IMR-90 (cell line): ENCODE results near the gene CEP170. TPM values are rescaled to one million over a fixed set of nuclear protein-coding genes. Genes with fewer than 3 reads are reported as not detected.

Source experiments
- ATAC-seq: fragments of 200-7000 bp; cut with Tn5 transposase; 2 replicates; pipeline ENCODE4 v1.9.1; 2020; ENCODE audit warnings: low read depth, mild to moderate bottlenecking, moderate library complexity
- BruUV-seq: library from RNA; stranded (reverse); fragments of 400-500 nt; replicated peaks from 2 replicates; lab custom pipeline; 2021; lab: Mats Ljungman, UMichigan
- CTCF ChIA-PET: fragments of 300-600 bp; formaldehyde crosslinking; extraction: SDS; loops from one replicate; lab custom pipeline; 2021; ENCODE audit warnings: antibody characterized with exemption; lab: Yijun Ruan, JAX
- POLR2A ChIA-PET: fragments of 300-600 bp; sonication (Branson Sonifier 250); formaldehyde crosslinking; loops from one replicate; lab custom pipeline; 2022; ENCODE audit warnings: antibody characterized with exemption; ENCODE audit not compliant: unreplicated experiment; lab: Charles Lee
- DNase-seq: peaks from one replicate; pipeline ENCODE4 v3.0.0; 2013
- H2AFZ ChIP-seq: replicated peaks from 2 replicates; pipeline ENCODE3; 2013; ENCODE audit warnings: low read length, mild to moderate bottlenecking; ENCODE audit not compliant: poor library complexity
- H2AK5ac ChIP-seq: 2 replicates; pipeline ENCODE4 v1.6.1; 2013; ENCODE audit warnings: low read depth, low read length, inconsistent platforms
- H2AK9ac ChIP-seq: replicated peaks from 2 replicates; pipeline ENCODE3; 2013; ENCODE audit warnings: mild to moderate bottlenecking, low read depth, low read length, moderate library complexity; ENCODE audit not compliant: poor library complexity
- H2BK120ac ChIP-seq: 2 replicates; pipeline ENCODE4 v1.6.1; 2013; ENCODE audit warnings: low read depth, low read length, inconsistent platforms
- H2BK15ac ChIP-seq: 3 replicates; pipeline ENCODE4 v1.6.1; 2013; ENCODE audit warnings: low read depth, low read length, inconsistent platforms
- H2BK20ac ChIP-seq: 2 replicates; pipeline ENCODE4 v1.6.1; 2013; ENCODE audit warnings: low read depth, mild to moderate bottlenecking, inconsistent platforms, low read length, moderate library complexity
- H2BK5ac ChIP-seq: 2 replicates; pipeline ENCODE4 v1.6.1; 2013; ENCODE audit warnings: mild to moderate bottlenecking, low read depth, low read length, inconsistent platforms; ENCODE audit not compliant: poor library complexity, severe bottlenecking
- H3K14ac ChIP-seq: replicated peaks from 2 replicates; pipeline ENCODE4 v1.6.1; 2013; ENCODE audit warnings: low read depth, low read length, inconsistent platforms
- H3K18ac ChIP-seq: 2 replicates; pipeline ENCODE4 v1.6.1; 2013; ENCODE audit warnings: low read depth, low read length, control low read depth
- H3K23ac ChIP-seq: 2 replicates; pipeline ENCODE4 v1.6.1; 2013; ENCODE audit warnings: low read depth, low read length, inconsistent platforms
- H3K27ac ChIP-seq: 2 replicates; pipeline ENCODE4 v1.5.1; 2013; ENCODE audit warnings: mild to moderate bottlenecking, control low read depth, low read length; ENCODE audit not compliant: insufficient read depth
- H3K27me3 ChIP-seq: 2 replicates; pipeline ENCODE4 v1.6.1; 2013; ENCODE audit warnings: low read length; ENCODE audit not compliant: control insufficient read depth, insufficient read depth
- H3K36me3 ChIP-seq: 2 replicates; pipeline ENCODE4 v1.6.1; 2013; ENCODE audit warnings: low read length, mixed read lengths; ENCODE audit not compliant: control insufficient read depth, insufficient read depth
- H3K4ac ChIP-seq: 2 replicates; pipeline ENCODE4 v1.6.1; 2013; ENCODE audit warnings: low read depth, low read length, inconsistent platforms
- H3K4me1 ChIP-seq: 2 replicates; pipeline ENCODE4 v1.6.1; 2013; ENCODE audit warnings: low read length, mixed read lengths; ENCODE audit not compliant: control insufficient read depth, insufficient read depth
- H3K4me2 ChIP-seq: 2 replicates; pipeline ENCODE4 v1.6.1; 2013; ENCODE audit warnings: low read depth, mild to moderate bottlenecking, control low read depth, low read length, moderate library complexity
- H3K4me3 ChIP-seq: 2 replicates; pipeline ENCODE4 v1.5.1; 2013; ENCODE audit warnings: low read depth, mild to moderate bottlenecking, control low read depth, low read length, moderate library complexity; ENCODE audit not compliant: insufficient read depth
- H3K56ac ChIP-seq: 2 replicates; pipeline ENCODE4 v1.6.1; 2013; ENCODE audit warnings: low read length, inconsistent platforms; ENCODE audit not compliant: insufficient read depth; ENCODE audit errors: extremely low read depth
- H3K79me1 ChIP-seq, 2 experiments: 2 replicates each; pipeline ENCODE4 v1.6.1; 2013; ENCODE audit warnings: low read length in 2 of 2, inconsistent platforms in 1 of 2, low read depth in 1 of 2
- H3K9ac ChIP-seq: 2 replicates; pipeline ENCODE4 v1.6.1; 2013; ENCODE audit warnings: low read depth, low read length, control low read depth
- H3K9me1 ChIP-seq: 2 replicates; pipeline ENCODE4 v1.6.1; 2013; ENCODE audit warnings: low read length, inconsistent platforms; ENCODE audit not compliant: insufficient read depth
- H3K9me3 ChIP-seq: 2 replicates; pipeline ENCODE4 v1.6.1; 2013; ENCODE audit warnings: low read length; ENCODE audit not compliant: control insufficient read depth, insufficient read depth
- H4K20me1 ChIP-seq: 2 replicates; pipeline ENCODE4 v1.6.1; 2013; ENCODE audit warnings: low read length, inconsistent platforms; ENCODE audit not compliant: insufficient read depth
- H4K5ac ChIP-seq: 2 replicates; pipeline ENCODE4 v1.6.1; 2013; ENCODE audit warnings: mild to moderate bottlenecking, low read depth, low read length, control low read depth
- H4K8ac ChIP-seq, 2 experiments: 2 replicates each; pipeline ENCODE4 v1.6.1; 2013; ENCODE audit warnings: low read depth in 2 of 2, low read length in 2 of 2, control low read depth in 1 of 2, inconsistent platforms in 1 of 2
- H4K91ac ChIP-seq: 2 replicates; pipeline ENCODE4 v1.6.1; 2013; ENCODE audit warnings: low read depth, low read length, inconsistent platforms; ENCODE audit not compliant: insufficient read depth
- BHLHE40 ChIP-seq: fragments of 150-350 bp; IDR thresholded peaks from 2 replicates; pipeline ENCODE4 v1.6.1; 2016; ENCODE audit warnings: mild to moderate bottlenecking, low read depth, low read length
- CEBPB ChIP-seq: IDR thresholded peaks from 2 replicates; pipeline ENCODE4 v1.6.1; 2012; ENCODE audit warnings: low read depth, low read length, improper control_type of control experiment
- CHD1 ChIP-seq: IDR thresholded peaks from 2 replicates; pipeline ENCODE4 v1.6.1; 2012; ENCODE audit warnings: low read depth, low read length, improper control_type of control experiment
- ELK1 ChIP-seq: fragments of 150-350 bp; IDR thresholded peaks from 2 replicates; pipeline ENCODE4 v1.6.1; 2016; ENCODE audit warnings: low read depth, mild to moderate bottlenecking, low read length, moderate library complexity, borderline replicate concordance
- FOS ChIP-seq: fragments of 150-350 bp; IDR thresholded peaks from 2 replicates; pipeline ENCODE4 v1.6.1; 2016; ENCODE audit warnings: low read depth, low read length
- MAFK ChIP-seq: IDR thresholded peaks from 2 replicates; pipeline ENCODE4 v1.6.1; 2012; ENCODE audit warnings: low read depth, low read length, improper control_type of control experiment
- MAZ ChIP-seq: IDR thresholded peaks from 2 replicates; pipeline ENCODE4 v1.6.1; 2012; ENCODE audit warnings: low read depth, mild to moderate bottlenecking, low read length, improper control_type of control experiment, moderate library complexity, borderline replicate concordance
- MXI1 ChIP-seq: IDR thresholded peaks from 2 replicates; pipeline ENCODE4 v1.6.1; 2012; ENCODE audit warnings: low read depth, mild to moderate bottlenecking, low read length, moderate library complexity, borderline replicate concordance
- NFE2L2 ChIP-seq: fragments of 150-350 bp; IDR thresholded peaks from 2 replicates; pipeline ENCODE4 v1.6.1; 2016; ENCODE audit warnings: low read depth, mild to moderate bottlenecking, low read length
- POLR2A ChIP-seq: IDR thresholded peaks from 2 replicates; pipeline ENCODE4 v1.6.1; 2012; ENCODE audit warnings: mild to moderate bottlenecking, low read depth, low read length
- RAD21 ChIP-seq: IDR thresholded peaks from 2 replicates; pipeline ENCODE4 v1.6.1; 2012; ENCODE audit warnings: low read length, improper control_type of control experiment
- RCOR1 ChIP-seq: IDR thresholded peaks from 2 replicates; pipeline ENCODE4 v1.6.1; 2012; ENCODE audit warnings: mild to moderate bottlenecking, low read length, improper control_type of control experiment; ENCODE audit not compliant: insufficient replicate concordance
- RFX5 ChIP-seq: IDR thresholded peaks from 2 replicates; pipeline ENCODE4 v1.8.0; 2012; ENCODE audit warnings: low read depth, mild to moderate bottlenecking, low read length, moderate library complexity
- SMC3 ChIP-seq: fragments of 150-350 bp; IDR thresholded peaks from 2 replicates; pipeline ENCODE4 v1.6.1; 2016; ENCODE audit warnings: low read depth, mild to moderate bottlenecking, antibody characterized with exemption, low read length, moderate library complexity
- USF2 ChIP-seq: fragments of 150-350 bp; IDR thresholded peaks from 2 replicates; pipeline ENCODE4 v1.6.1; 2017; ENCODE audit warnings: mild to moderate bottlenecking, antibody characterized with exemption, low read length, low read depth
- WGBS, 2 experiments: methylation state at CpG; one replicate each; pipeline versions ENCODE4 v1.1.5 to v1.1.7; 2013; ENCODE audit warnings: missing lambda C conversion rate in 2 of 2; ENCODE audit not compliant: insufficient read length in 1 of 2; ENCODE audit errors: extremely low coverage in 2 of 2; 5-methylcytosine and 5-hydroxymethylcytosine counted together
- dilution Hi-C: fragments of 300-500 bp; cut with HindIII; formaldehyde crosslinking; loops from one replicate; pipeline ENCODE4 v1.14.3; 2018; ENCODE audit warnings: low sequenced_read_pairs; ENCODE audit not compliant: unreplicated experiment
- in situ Hi-C: fragments of 300-500 bp; cut with MboI; formaldehyde crosslinking; loops from 3 replicates; pipeline ENCODE4 v1.14.3; 2019; ENCODE audit warnings: low sequenced_read_pairs, inconsistent platforms, mixed read lengths
- intact Hi-C: fragments of 100-400 bp; cut with micrococcal nuclease; formaldehyde crosslinking; loops from 2 replicates; pipeline ENCODE4 v1.10.0; 2022
- polyA plus RNA-seq, 3 experiments: library from polyadenylated mRNA; depleted of rRNA; stranded (reverse); fragments of >200 nt; gene quantifications; 2 replicates each; pipeline ENCODE4 v1.2.3, GENCODE V29; 2012; ENCODE audit warnings: low replicate concordance in 1 of 3
- total RNA-seq: library from RNA; depleted of rRNA; stranded (reverse); fragments of >200 nt; gene quantifications from 2 replicates; pipeline ENCODE4 v1.2.3, GENCODE V29; 2012

CEP170 gene
- total and polyA plus RNA-seq, 2 of the 4 experiments (the other 2 are of a cell fraction) = 65.8 to 151 TPM

GRCh38 chr1:243253211-243253925 lies 1.7 kb downstream of the CEP170 start:
- in situ Hi-C loops = no loop called here
- Histone ChIP-seq H3K23ac (peak overlapping the region; percentile 98), H3K18ac (peak overlapping the region; percentile 37; the same call in 1 of the 2 replicates), H4K20me1 (peaks cover 30% of the 10 kb centered on the region), H2AFZ (no peak overlapping the region), H3K56ac (peak overlapping the region; percentile 73), H3K14ac (peak overlapping the region; percentile 93), H3K9me1 (no peaks in the 10 kb centered on the region), H3K9me3 (no peaks in the 10 kb centered on the region), H2BK20ac (peak overlapping the region; percentile 32; the same call in 1 of the 2 replicates), H2AK5ac (peak overlapping the region; percentile 36; the same call in 1 of the 2 replicates), H2BK15ac (peak overlapping the region; percentile 22; the same call in 1 of the 3 replicates), H3K4me2 (peak overlapping the region; percentile 100), H3K9ac (peak overlapping the region; percentile 83), H2BK5ac (peak overlapping the region; percentile 92), H3K36me3 (no peaks in the 10 kb centered on the region), H3K4me1 (peaks cover 5% of the 10 kb centered on the region), H4K91ac (no peak overlapping the region; the same call in 1 of the 2 replicates), H3K27me3 (no peaks in the 10 kb centered on the region), H2BK120ac (peak overlapping the region; percentile 20; the same call in 1 of the 2 replicates), H3K4ac (peak overlapping the region; percentile 79), H3K4me3 (peak overlapping the region; percentile 86), H2AK9ac (peak overlapping the region; percentile 88), H4K8ac (peak overlapping the region; percentile 64 to 76; a peak in 2 of 4 replicates), H4K5ac (peak overlapping the region; percentile 73; the same call in 1 of the 2 replicates), H3K27ac (peak overlapping the region; percentile 88), H3K79me1 (peaks cover 0 to 11% of the 10 kb centered on the region in 2 experiments; a peak in 3 of 4 replicates)
- peak; percentile 37 for DNase-seq
- ChIA-PET CTCF (interaction anchor here (0.7 kb wide), 1 partner anchor 266 kb away, joined by 3 read pairs; no protein-coding TSS in a partner anchor), POLR2A (no interaction called here)
- TSS peak; percentile 20 for BruUV-seq
- intact Hi-C loops = loop anchor here (5.0 kb wide), 3 partner anchors 36 to 74 kb away; no protein-coding TSS in a partner anchor
- dilution Hi-C loops = no loop called here
- ATAC-seq = no peak
- whole genome bisulfite sequencing, 2 experiments = no CpG with 5 or more reads among the region's 8 CpGs
- no peak for TF ChIP-seq SMC3
- no peak for TF ChIP-seq FOS
- TF ChIP-seq RCOR1 = no peak
- no peak for TF ChIP-seq NFE2L2
- TF ChIP-seq BHLHE40 = no peak
- TF ChIP-seq MAZ = no peak
- TF ChIP-seq MAFK = no peak
- TF ChIP-seq USF2 = no peak
- no peak for TF ChIP-seq CEBPB
- no peak for TF ChIP-seq CHD1
- no peak for TF ChIP-seq MXI1
- no peak for TF ChIP-seq POLR2A
- TF ChIP-seq RAD21 = no peak
- TF ChIP-seq ELK1 = no peak
- TF ChIP-seq RFX5 = no peak
